Measurements from ENCODE around the gene PANK1. TPM values are rescaled to one million over a fixed set of nuclear protein-coding genes. Genes with fewer than 3 reads are reported as not detected.

PANK1 gene
- total RNA-seq, 1 experiment from 2014 or later: 19.2 TPM

GRCh38 chr10:89643431-89643811, 1.6 kb downstream of the PANK1 start:
- Histone ChIP-seq H3K27me3 (replicated peaks; ENCODE audit: insufficient read depth, low read depth, low read length, poor library complexity) (no peaks in the 10 kb centered on the region), H3K36me3 (ENCODE audit: insufficient read depth, low read length, poor library complexity, severe bottlenecking) (no peaks in the 10 kb centered on the region), H3K4me1 (ENCODE audit: insufficient read depth, low read length, poor library complexity, severe bottlenecking) (peaks cover 39% of the 10 kb centered on the region), H3K9me3 (ENCODE audit: low read depth, low read length, poor library complexity, severe bottlenecking) (no peaks in the 10 kb centered on the region), H3K4me3 (ENCODE audit: low read depth, low read length, poor library complexity, severe bottlenecking) (peak overlapping the region; percentile 90), H3K27ac (ENCODE audit: low read depth, low read length, poor library complexity, severe bottlenecking) (peak overlapping the region; percentile 66)
- DNase-seq (ENCODE audit: low spot score): no peak
- ChIA-PET POLR2A (ENCODE audit: low non-redundant PET) (interaction anchor here (0.5 to 1.0 kb wide), 2 partner anchors 229 to 555 kb away, joined by 3 to 10 read pairs; partner anchors contain the start of gene IFIT5), CTCF (no interaction called here)
- intact Hi-C loops (cut with micrococcal nuclease; ENCODE audit: unreplicated experiment): no loop called here
- no TSS peak for BruUV-seq (replicated peaks)
- TF ChIP-seq CTCF (conservative IDR thresholded peaks at IDR 0.05; ENCODE audit: low read depth, low read length) (no peak), EZH2 (IDR thresholded peaks at IDR 0.05; ENCODE audit: borderline replicate concordance, low read depth, low read length, poor library complexity, severe bottlenecking) (no peak)

- peaks cover 33% of the 10 kb centered on the region for H3K4me1 ChIP-seq (ENCODE audit: insufficient read depth, low read length, poor library complexity, severe bottlenecking)
- H3K36me3 ChIP-seq (ENCODE audit: insufficient read depth, low read length, poor library complexity, severe bottlenecking): no peaks in the 10 kb centered on the region
- BruUV-seq (replicated peaks): no TSS peak
- peak overlapping the region; percentile 90 for H3K4me3 ChIP-seq (ENCODE audit: low read depth, low read length, poor library complexity, severe bottlenecking)
- H3K9me3 ChIP-seq (ENCODE audit: low read depth, low read length, poor library complexity, severe bottlenecking): no peaks in the 10 kb centered on the region
- no peaks in the 10 kb centered on the region for H3K27me3 ChIP-seq (replicated peaks; ENCODE audit: insufficient read depth, low read depth, low read length, poor library complexity)
- CTCF ChIA-PET: no interaction called here
- POLR2A ChIA-PET (ENCODE audit: low non-redundant PET): interaction anchor here (0.7 kb wide), 1 partner anchor 310 kb away, joined by 4 read pairs; no protein-coding TSS in a partner anchor
- intact Hi-C loops (cut with micrococcal nuclease; ENCODE audit: unreplicated experiment): no loop called here
- TF ChIP-seq CTCF (conservative IDR thresholded peaks at IDR 0.05; ENCODE audit: low read depth, low read length) (no peak), EZH2 (IDR thresholded peaks at IDR 0.05; ENCODE audit: borderline replicate concordance, low read depth, low read length, poor library complexity, severe bottlenecking) (no peak)
- no peak for DNase-seq (ENCODE audit: low spot score)
- H3K27ac ChIP-seq (ENCODE audit: low read depth, low read length, poor library complexity, severe bottlenecking): no peak overlapping the region
Observed at GRCh38 chr10:89642193-89642592, 2.8 kb downstream of the PANK1 start.

GRCh38 chr10:89640241-89640640, 4.8 kb downstream of the PANK1 start:
- BruUV-seq (replicated peaks): no TSS peak
- Histone ChIP-seq H3K36me3 (ENCODE audit: insufficient read depth, low read length, poor library complexity, severe bottlenecking) (no peaks in the 10 kb centered on the region), H3K27me3 (replicated peaks; ENCODE audit: insufficient read depth, low read depth, low read length, poor library complexity) (no peaks in the 10 kb centered on the region), H3K27ac (ENCODE audit: low read depth, low read length, poor library complexity, severe bottlenecking) (no peak overlapping the region), H3K9me3 (ENCODE audit: low read depth, low read length, poor library complexity, severe bottlenecking) (no peaks in the 10 kb centered on the region), H3K4me1 (ENCODE audit: insufficient read depth, low read length, poor library complexity, severe bottlenecking) (peaks cover 14% of the 10 kb centered on the region), H3K4me3 (ENCODE audit: low read depth, low read length, poor library complexity, severe bottlenecking) (no peak overlapping the region)
- CTCF ChIA-PET: no interaction called here
- TF ChIP-seq CTCF (conservative IDR thresholded peaks at IDR 0.05; ENCODE audit: low read depth, low read length): no peak
- TF ChIP-seq EZH2 (IDR thresholded peaks at IDR 0.05; ENCODE audit: borderline replicate concordance, low read depth, low read length, poor library complexity, severe bottlenecking): no peak
- POLR2A ChIA-PET (ENCODE audit: low non-redundant PET): no interaction called here
- DNase-seq (ENCODE audit: low spot score): no peak
- intact Hi-C loops (cut with micrococcal nuclease; ENCODE audit: unreplicated experiment): no loop called here

All from A673 (cell line).